ENCODE measurements around the gene RDM1.

Gene RDM1

GRCh38 chr17:35875800-35876139, 54.8 kb downstream of the RDM1 start:
- no peak overlapping the region for H3K4me3 ChIP-seq (ENCODE audit: control insufficient read depth, low read depth, low read length)
- no peak for DNase-seq (ENCODE audit: low read depth)
- TF ChIP-seq, protein P1, sequence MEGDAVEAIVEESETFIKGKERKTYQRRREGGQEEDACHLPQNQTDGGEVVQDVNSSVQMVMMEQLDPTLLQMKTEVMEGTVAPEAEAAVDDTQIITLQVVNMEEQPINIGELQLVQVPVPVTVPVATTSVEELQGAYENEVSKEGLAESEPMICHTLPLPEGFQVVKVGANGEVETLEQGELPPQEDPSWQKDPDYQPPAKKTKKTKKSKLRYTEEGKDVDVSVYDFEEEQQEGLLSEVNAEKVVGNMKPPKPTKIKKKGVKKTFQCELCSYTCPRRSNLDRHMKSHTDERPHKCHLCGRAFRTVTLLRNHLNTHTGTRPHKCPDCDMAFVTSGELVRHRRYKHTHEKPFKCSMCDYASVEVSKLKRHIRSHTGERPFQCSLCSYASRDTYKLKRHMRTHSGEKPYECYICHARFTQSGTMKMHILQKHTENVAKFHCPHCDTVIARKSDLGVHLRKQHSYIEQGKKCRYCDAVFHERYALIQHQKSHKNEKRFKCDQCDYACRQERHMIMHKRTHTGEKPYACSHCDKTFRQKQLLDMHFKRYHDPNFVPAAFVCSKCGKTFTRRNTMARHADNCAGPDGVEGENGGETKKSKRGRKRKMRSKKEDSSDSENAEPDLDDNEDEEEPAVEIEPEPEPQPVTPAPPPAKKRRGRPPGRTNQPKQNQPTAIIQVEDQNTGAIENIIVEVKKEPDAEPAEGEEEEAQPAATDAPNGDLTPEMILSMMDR (IDR thresholded peaks at IDR 0.05; ENCODE audit: control insufficient read depth, insufficient read depth, low read depth, low read length, missing control alignments), result no peak

DNA sequence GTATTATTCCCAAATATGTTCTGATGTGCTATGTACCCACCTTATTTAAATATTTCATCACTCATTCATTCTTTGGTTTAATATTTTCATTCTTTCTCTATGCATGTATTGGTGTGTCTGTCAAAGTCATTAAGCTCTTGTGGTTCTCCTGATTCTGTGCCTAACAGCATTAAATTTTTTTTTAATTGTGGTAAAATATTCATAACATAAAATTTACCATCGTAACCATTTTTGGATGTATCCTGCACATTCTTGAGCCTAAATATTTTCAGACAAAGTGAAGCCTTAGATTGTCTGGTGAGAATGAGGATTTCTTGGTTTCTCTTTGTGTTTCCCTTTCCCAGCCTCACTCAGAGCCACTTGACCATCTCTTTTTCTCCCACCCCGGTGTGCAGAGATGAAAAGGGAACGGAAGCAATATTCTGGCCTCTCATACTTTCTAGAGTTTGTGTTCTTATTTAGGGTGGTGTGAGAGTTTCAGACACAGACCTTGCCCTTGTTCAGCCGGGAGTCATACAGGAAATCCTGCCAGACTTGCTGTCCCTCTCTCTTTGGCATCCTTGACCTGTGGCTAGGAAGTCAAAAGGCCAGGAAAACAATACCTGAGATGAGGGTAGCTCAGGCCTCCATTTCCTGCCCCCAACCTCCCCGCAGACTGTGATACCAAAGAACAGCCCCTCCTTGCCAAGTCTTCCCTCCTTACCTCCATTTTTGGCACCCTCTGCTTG, 55.3 kb downstream of the RDM1 start:
- no peak overlapping the region for H3K4me3 ChIP-seq (ENCODE audit: control insufficient read depth, low read depth, low read length)
- TF ChIP-seq, protein P1 (IDR thresholded peaks at IDR 0.05; ENCODE audit: control insufficient read depth, insufficient read depth, low read depth, low read length, missing control alignments), result no peak
- no peak for DNase-seq (ENCODE audit: low read depth)

- no peak for DNase-seq (ENCODE audit: low read depth)
- no peak overlapping the region for H3K4me3 ChIP-seq (ENCODE audit: control insufficient read depth, low read depth, low read length)
- TF ChIP-seq, protein P1 (IDR thresholded peaks at IDR 0.05; ENCODE audit: control insufficient read depth, insufficient read depth, low read depth, low read length, missing control alignments), result no peak
These were observed 58.2 kb downstream of the RDM1 start for GRCh38 chr17:35872196-35872980.

GRCh38 chr17:35870906-35871819, 59.4 kb downstream of the RDM1 start:
- no peak overlapping the region for H3K4me3 ChIP-seq (ENCODE audit: control insufficient read depth, low read depth, low read length)
- TF ChIP-seq, protein P1 (IDR thresholded peaks at IDR 0.05; ENCODE audit: control insufficient read depth, insufficient read depth, low read depth, low read length, missing control alignments), result no peak
- DNase-seq (ENCODE audit: low read depth), result no peak

DNA sequence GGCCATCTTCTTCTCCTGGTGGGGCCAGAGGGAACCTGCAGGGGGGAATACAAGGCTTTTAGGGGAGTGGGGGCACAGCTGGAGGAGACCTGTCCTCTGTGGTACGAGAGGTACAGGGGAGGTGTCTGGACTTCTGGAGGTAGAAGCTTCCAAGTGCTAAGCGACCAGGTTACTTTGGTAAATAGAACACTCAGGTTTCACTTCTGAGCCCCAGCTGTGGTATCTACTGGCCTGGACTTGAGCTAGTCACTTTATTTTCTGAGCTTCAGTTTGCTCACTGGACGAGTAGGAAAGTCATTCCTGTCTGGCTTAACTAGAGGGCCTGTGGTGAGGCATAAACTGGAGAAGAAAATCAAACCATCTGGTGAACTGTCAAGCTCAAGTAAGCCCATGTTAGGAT, 61.8 kb downstream of the RDM1 start, which contains the start of gene HEATR9:
TSS of gene HEATR9 (minus strand) at position 155 of the 400 bp plus-strand sequence. CDS start at position 6, 149 bp downstream.
- H3K4me3 ChIP-seq (ENCODE audit: control insufficient read depth, low read depth, low read length), result no peak within 1 kb of the TSS
- no peak for DNase-seq (ENCODE audit: low read depth)
- TF ChIP-seq, protein P1 (IDR thresholded peaks at IDR 0.05; ENCODE audit: control insufficient read depth, insufficient read depth, low read depth, low read length, missing control alignments), result no peak
